Vagina (tissue), 2 donors: ENCODE data around the gene KDM6A. TPM values are rescaled to one million over a fixed set of nuclear protein-coding genes. Genes with fewer than 3 reads are reported as not detected.
"Not testable (repeated sequence)": the region's sequence is repeated elsewhere in the genome, so short reads cannot be mapped to it uniquely, and the experiment has no call there.

Experiments used
- DNase-seq, 2 donors: peaks; one replicate each; pipeline ENCODE4 v3.0.0-alpha.2; 2017; ENCODE audit errors: extremely low spot score in 2 of 2
- H3K27ac ChIP-seq: fragments of 200-600 bp; sonication (generic); one replicate; pipeline ENCODE4 v1.5.1; 2019
- H3K27me3 ChIP-seq: fragments of 200-600 bp; sonication (generic); one replicate; pipeline ENCODE4 v1.5.1; 2019
- H3K36me3 ChIP-seq, 2 donors: fragments of 200-600 bp; sonication (generic); one replicate each; pipeline ENCODE4 v1.5.1; 2017 to 2019
- H3K4me1 ChIP-seq: fragments of 200-600 bp; sonication (generic); one replicate; pipeline ENCODE4 v1.5.1; 2019
- H3K4me3 ChIP-seq, 2 donors: fragments of 200-600 bp; sonication (generic); 1 replicate in 1 of 2; 2 replicates in 1 of 2; pipeline ENCODE4 v1.5.1; 2016 to 2019
- H3K9me3 ChIP-seq: fragments of 200-600 bp; sonication (generic); one replicate; pipeline ENCODE4 v1.5.1; 2019
- CTCF ChIP-seq, 3 experiments: fragments of 450-650 bp in 2 of 3; fragments of 200-600 bp in 1 of 3; sonication (generic) in 1 of 3; IDR thresholded peaks; one replicate each; pipeline ENCODE4 v1.5.1; 2017 to 2019; ENCODE audit warnings: antibody characterized with exemption in 3 of 3, mild to moderate bottlenecking in 2 of 3, moderate library complexity in 2 of 3
- POLR2A ChIP-seq, 2 donors: fragments of 450-650 bp; IDR thresholded peaks; one replicate each; pipeline ENCODE4 v1.6.1; 2017; ENCODE audit warnings: antibody characterized with exemption in 2 of 2, mild to moderate bottlenecking in 2 of 2, moderate library complexity in 2 of 2
- POLR2AphosphoS5 ChIP-seq, 2 donors: sonication (generic); formaldehyde crosslinking; IDR thresholded peaks; one replicate each; pipeline ENCODE4 v1.9.0; 2017; ENCODE audit warnings: antibody characterized with exemption in 2 of 2, mild to moderate bottlenecking in 2 of 2, low read depth in 1 of 2; ENCODE audit not compliant: insufficient read depth in 1 of 2
- intact Hi-C: fragments of 100-400 bp; cut with DNase I; formaldehyde crosslinking; loops from one replicate; pipeline ENCODE4 v1.15.1; 2023
- total RNA-seq: library from RNA; depleted of rRNA; stranded (reverse); fragments of >200 nt; gene quantifications from one replicate; pipeline ENCODE4 v1.2.3, GENCODE V29; 2016

KDM6A gene
- total RNA-seq, 1 donor from 2014 or later = 44.2 TPM

GRCh38 chrX:44937606-44938005 is 64.6 kb downstream of the KDM6A start:
- H3K4me1 ChIP-seq = peaks cover 55% of the 10 kb centered on the region
- intact Hi-C loops = loop anchor here (5.0 kb wide), 1 partner anchor 70 kb away; no protein-coding TSS in a partner anchor
- no peaks in the 10 kb centered on the region for H3K27me3 ChIP-seq
- no peaks in the 10 kb centered on the region for H3K36me3 ChIP-seq
- TF ChIP-seq CTCF (IDR thresholded peaks at IDR 0.05) (no peak), POLR2AphosphoS5 (IDR thresholded peaks at IDR 0.05; ENCODE audit: insufficient read depth in 1 of 2, low read depth in 1 of 2) (no peak), POLR2A (IDR thresholded peaks at IDR 0.05) (no peak)
- no peaks in the 10 kb centered on the region for H3K9me3 ChIP-seq
- H3K4me3 ChIP-seq = no peak overlapping the region
- no peak overlapping the region for H3K27ac ChIP-seq
- no peak for DNase-seq

GRCh38 chrX:44938111-44938510 is 65.1 kb downstream of the KDM6A start:
- intact Hi-C loops = loop anchor here (5.0 kb wide), 1 partner anchor 69 kb away; no protein-coding TSS in a partner anchor
- no peak for DNase-seq
- Histone ChIP-seq H3K4me3 (no peak overlapping the region), H3K27me3 (no peaks in the 10 kb centered on the region), H3K9me3 (no peaks in the 10 kb centered on the region), H3K4me1 (peaks cover 55% of the 10 kb centered on the region), H3K36me3 (no peaks in the 10 kb centered on the region), H3K27ac (no peak overlapping the region)
- TF ChIP-seq CTCF (IDR thresholded peaks at IDR 0.05) = no peak
- no peak for TF ChIP-seq POLR2AphosphoS5 (IDR thresholded peaks at IDR 0.05; ENCODE audit: insufficient read depth in 1 of 2, low read depth in 1 of 2)
- TF ChIP-seq POLR2A (IDR thresholded peaks at IDR 0.05) = no peak

- H3K27ac ChIP-seq, H3K36me3 ChIP-seq, H3K27me3 ChIP-seq, H3K9me3 ChIP-seq, intact Hi-C loops, H3K4me3 ChIP-seq, DNase-seq: not testable (repeated sequence)
- H3K4me1 ChIP-seq = peaks cover 33% of the 10 kb centered on the region
These were observed 67.6 kb downstream of the KDM6A start for GRCh38 chrX:44940541-44940940.

- Histone ChIP-seq H3K4me1 (peaks cover 11% of the 10 kb centered on the region), H3K9me3 (no peaks in the 10 kb centered on the region), H3K4me3 (no peak overlapping the region), H3K27me3 (no peaks in the 10 kb centered on the region), H3K27ac (no peak overlapping the region), H3K36me3 (no peaks in the 10 kb centered on the region)
- intact Hi-C loops = no loop called here
- DNase-seq = no peak
- TF ChIP-seq POLR2AphosphoS5 (IDR thresholded peaks at IDR 0.05; ENCODE audit: insufficient read depth in 1 of 2, low read depth in 1 of 2) (no peak), CTCF (IDR thresholded peaks at IDR 0.05) (no peak), POLR2A (IDR thresholded peaks at IDR 0.05) (no peak)
These were observed 70.0 kb downstream of the KDM6A start for GRCh38 chrX:44943007-44943406.

GRCh38 chrX:44944894-44945293 is 71.9 kb downstream of the KDM6A start:
- DNase-seq = no peak
- no peak overlapping the region for H3K27ac ChIP-seq
- no peaks in the 10 kb centered on the region for H3K27me3 ChIP-seq
- H3K4me1 ChIP-seq = peaks cover 13% of the 10 kb centered on the region
- no peaks in the 10 kb centered on the region for H3K9me3 ChIP-seq
- intact Hi-C loops = no loop called here
- H3K36me3 ChIP-seq = no peaks in the 10 kb centered on the region
- TF ChIP-seq POLR2A (IDR thresholded peaks at IDR 0.05) (no peak), CTCF (IDR thresholded peaks at IDR 0.05) (no peak), POLR2AphosphoS5 (IDR thresholded peaks at IDR 0.05; ENCODE audit: insufficient read depth in 1 of 2, low read depth in 1 of 2) (no peak)
- no peak overlapping the region for H3K4me3 ChIP-seq
